BJ (cell line): Measurements from ENCODE around the gene OR2V2. TPM values are rescaled to one million over a fixed set of nuclear protein-coding genes. Genes with fewer than 3 reads are reported as not detected.
"Not testable (repeated sequence)": the region's sequence is repeated elsewhere in the genome, so short reads cannot be mapped to it uniquely, and the experiment has no call there.

Experiments used
- CTCF ChIA-PET: fragments of 350-600 bp; formaldehyde crosslinking; extraction: SDS; loops from one replicate; lab custom pipeline; 2021; ENCODE audit warnings: antibody characterized with exemption, inconsistent platforms; lab: Yijun Ruan, JAX
- POLR2A ChIA-PET: fragments of 300-600 bp; sonication (Branson Sonifier 250); formaldehyde crosslinking; extraction: SDS; loops from one replicate; lab custom pipeline; 2021; ENCODE audit warnings: antibody characterized with exemption; lab: Charles Lee
- DNase-seq: peaks from one replicate; pipeline ENCODE4 v3.0.0-alpha.2; 2011; ENCODE audit warnings: low read depth
- H3K27me3 ChIP-seq: 2 replicates; pipeline ENCODE4 v1.6.0; 2011; ENCODE audit warnings: low read length; ENCODE audit not compliant: control insufficient read depth, insufficient read depth
- H3K36me3 ChIP-seq: 2 replicates; pipeline ENCODE4 v1.5.1; 2011; ENCODE audit warnings: low read length; ENCODE audit not compliant: control insufficient read depth, insufficient read depth
- H3K4me3 ChIP-seq: 2 replicates; pipeline ENCODE4 v1.5.1; 2011; ENCODE audit warnings: low read depth, mild to moderate bottlenecking, control low read depth, low read length
- CTCF ChIP-seq: IDR thresholded peaks from 2 replicates; pipeline ENCODE4 v1.5.1; 2011; ENCODE audit warnings: low read depth, mild to moderate bottlenecking, control low read depth, inconsistent platforms, low read length, moderate library complexity; ENCODE audit not compliant: insufficient read depth
- polyA plus RNA-seq: library from polyadenylated mRNA; depleted of rRNA; stranded (reverse); fragments of >200 nt; gene quantifications from 2 replicates; pipeline ENCODE4 v1.2.3, GENCODE V29; 2011

Gene OR2V2
- polyA plus RNA-seq, 1 experiment: not detected

GRCh38 chr5:181104606-181105390 is 42.6 kb upstream of the OR2V2 start:
- POLR2A ChIA-PET, H3K4me3 ChIP-seq, H3K36me3 ChIP-seq, DNase-seq: not testable (repeated sequence)
- CTCF ChIA-PET: interaction anchor here (1.1 kb wide), 1 partner anchor 11 kb away, joined by 3 read pairs; no protein-coding TSS in a partner anchor
- peaks cover 12% of the 10 kb centered on the region for H3K27me3 ChIP-seq

GRCh38 chr5:181105391-181106025 is 41.9 kb upstream of the OR2V2 start:
- ChIA-PET CTCF (no interaction called here), POLR2A (no interaction called here)
- DNase-seq: no peak
- Histone ChIP-seq H3K27me3 (peaks cover 9% of the 10 kb centered on the region), H3K36me3 (no peaks in the 10 kb centered on the region), H3K4me3 (no peak overlapping the region)
- no peak for TF ChIP-seq CTCF

DNA sequence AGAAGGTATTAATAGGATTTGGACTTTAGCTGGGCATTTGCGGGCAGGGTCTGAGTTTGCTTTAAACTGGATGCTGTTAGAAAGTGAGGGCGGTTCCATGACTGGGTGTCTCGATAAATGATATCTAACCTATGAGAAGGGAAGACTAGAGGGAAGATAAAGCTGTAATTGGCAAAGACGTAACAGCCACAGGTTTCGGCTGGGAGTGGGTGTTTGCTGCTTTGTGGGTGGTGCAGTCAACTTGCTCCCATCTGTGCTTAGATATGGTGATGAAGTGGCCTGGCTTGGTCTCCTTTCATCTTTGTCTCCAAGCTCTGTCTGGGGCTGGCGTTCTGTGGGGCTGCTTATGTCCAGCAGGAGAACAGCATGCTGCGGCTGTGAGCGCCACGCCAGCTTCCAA is 39.7 kb upstream of the OR2V2 start:
- H3K4me3 ChIP-seq: no peak overlapping the region
- peaks cover 11% of the 10 kb centered on the region for H3K27me3 ChIP-seq
- CTCF ChIA-PET: no interaction called here
- DNase-seq: no peak
- no peaks in the 10 kb centered on the region for H3K36me3 ChIP-seq
- TF ChIP-seq CTCF: no peak
- POLR2A ChIA-PET: no interaction called here

- ChIA-PET POLR2A (no interaction called here), CTCF (interaction anchor here (0.7 kb wide), 1 partner anchor 162 kb away, joined by 3 read pairs; no protein-coding TSS in a partner anchor)
- Histone ChIP-seq H3K27me3 (peaks cover 11% of the 10 kb centered on the region), H3K36me3 (no peaks in the 10 kb centered on the region), H3K4me3 (no peak overlapping the region)
- TF ChIP-seq CTCF: no peak
- DNase-seq: no peak
These were observed 38.7 kb upstream of the OR2V2 start for GRCh38 chr5:181108578-181109165.

- Histone ChIP-seq H3K4me3 (no peak overlapping the region), H3K36me3 (no peaks in the 10 kb centered on the region), H3K27me3 (peaks cover 9% of the 10 kb centered on the region)
- CTCF ChIA-PET: no interaction called here
- TF ChIP-seq CTCF: no peak
- POLR2A ChIA-PET: no interaction called here
- DNase-seq: no peak
These were observed 37.8 kb upstream of the OR2V2 start for GRCh38 chr5:181109489-181110013.
